ENCODE measurements around the gene PDCD10. TPM values are rescaled to one million over a fixed set of nuclear protein-coding genes. Genes with fewer than 3 reads are reported as not detected.

Gene PDCD10
- polyA plus RNA-seq, 1 donor (not counting 4 experiments of a cell fraction or from before 2014, with no cell fraction given), result 131 TPM

DNA sequence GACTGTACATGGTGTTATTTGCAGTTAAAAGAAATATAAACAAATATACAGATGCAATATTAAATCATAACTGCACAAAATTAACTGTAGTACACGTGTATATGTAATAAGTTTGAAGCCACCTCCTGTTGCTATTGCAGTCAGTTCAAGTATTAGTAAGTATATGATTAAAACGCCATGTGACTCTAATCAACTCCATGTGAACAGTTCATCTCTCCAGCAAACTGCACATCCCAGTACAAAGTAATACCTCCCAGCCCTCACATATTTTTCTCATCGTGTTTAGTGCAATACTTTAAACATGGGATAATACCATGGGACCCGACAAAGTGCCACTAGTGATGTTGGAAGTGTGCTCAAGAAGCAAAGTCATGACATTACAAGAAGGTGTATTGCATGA, 34.6 kb downstream of the PDCD10 start:
- Histone ChIP-seq H3K4me2 (ENCODE audit: control insufficient read depth, extremely low read depth, insufficient read depth, low read depth, low read length) (no peak overlapping the region), H3K79me2 (ENCODE audit: control insufficient read depth, insufficient read depth, low read length) (peaks cover 29% of the 10 kb centered on the region)

DNA sequence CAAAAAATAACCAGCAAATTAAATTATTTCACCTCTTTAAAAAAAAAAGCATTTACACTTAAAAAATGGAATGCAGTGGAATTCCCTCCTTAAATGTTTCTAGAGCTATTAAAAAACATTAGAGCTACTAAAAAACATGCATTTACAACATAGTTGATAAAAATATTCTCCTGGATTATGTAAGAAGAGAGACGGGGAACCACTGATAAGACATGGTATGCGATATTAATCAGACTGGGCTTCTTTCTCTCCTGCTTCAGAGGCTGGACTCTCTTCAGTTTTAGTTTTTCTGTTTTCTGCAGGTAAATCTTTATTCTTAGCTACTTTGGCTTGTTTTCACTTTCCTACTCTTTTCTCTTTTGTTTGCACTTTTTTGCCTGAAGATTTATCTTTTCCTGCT, 40.6 kb downstream of the PDCD10 start:
- Histone ChIP-seq H3K27me3 (ENCODE audit: control insufficient read depth, extremely low read depth, insufficient read depth, low read length) (no peaks in the 10 kb centered on the region), H3K27ac (ENCODE audit: control insufficient read depth, insufficient read depth, low read length) (no peak overlapping the region), H3K9me3 (ENCODE audit: control insufficient read depth, low read depth, low read length) (no peaks in the 10 kb centered on the region), H3K4me3 (ENCODE audit: control insufficient read depth in 2 of 3, extremely low read depth in 1 of 3, insufficient read depth in 2 of 3, low read depth in 1 of 3, low read length in 3 of 3) (no peak overlapping the region), H2AFZ (ENCODE audit: control insufficient read depth, low read length) (no peak overlapping the region), H3K9me1 (ENCODE audit: control insufficient read depth, extremely low read depth, insufficient read depth, low read length) (no peaks in the 10 kb centered on the region), H3K9ac (ENCODE audit: control insufficient read depth, extremely low read depth, insufficient read depth, low read length) (no peak overlapping the region), H3K36me3 (ENCODE audit: control insufficient read depth in 2 of 2, extremely low read depth in 1 of 2, insufficient read depth in 2 of 2, low read length in 2 of 2) (peaks cover 10 to 12% of the 10 kb centered on the region in 2 experiments), H3K4me2 (ENCODE audit: control insufficient read depth, extremely low read depth, insufficient read depth, low read depth, low read length) (no peak overlapping the region), H3K4me1 (ENCODE audit: control insufficient read depth, extremely low read depth, insufficient read depth, low read length) (no peaks in the 10 kb centered on the region), H4K20me1 (ENCODE audit: control insufficient read depth, extremely low read depth, insufficient read depth, low read length) (no peaks in the 10 kb centered on the region), H3K79me2 (ENCODE audit: control insufficient read depth, insufficient read depth, low read length) (peaks cover 4% of the 10 kb centered on the region)
- FAIRE-seq (no peak), DNase-seq (ENCODE audit: low read depth, low spot score) (no peak)
- dilution Hi-C loops (cut with MboI; ENCODE audit: extremely low pct_ligation_motif_present, low sequenced_read_pairs), result no loop called here
- TF ChIP-seq, protein P1, sequence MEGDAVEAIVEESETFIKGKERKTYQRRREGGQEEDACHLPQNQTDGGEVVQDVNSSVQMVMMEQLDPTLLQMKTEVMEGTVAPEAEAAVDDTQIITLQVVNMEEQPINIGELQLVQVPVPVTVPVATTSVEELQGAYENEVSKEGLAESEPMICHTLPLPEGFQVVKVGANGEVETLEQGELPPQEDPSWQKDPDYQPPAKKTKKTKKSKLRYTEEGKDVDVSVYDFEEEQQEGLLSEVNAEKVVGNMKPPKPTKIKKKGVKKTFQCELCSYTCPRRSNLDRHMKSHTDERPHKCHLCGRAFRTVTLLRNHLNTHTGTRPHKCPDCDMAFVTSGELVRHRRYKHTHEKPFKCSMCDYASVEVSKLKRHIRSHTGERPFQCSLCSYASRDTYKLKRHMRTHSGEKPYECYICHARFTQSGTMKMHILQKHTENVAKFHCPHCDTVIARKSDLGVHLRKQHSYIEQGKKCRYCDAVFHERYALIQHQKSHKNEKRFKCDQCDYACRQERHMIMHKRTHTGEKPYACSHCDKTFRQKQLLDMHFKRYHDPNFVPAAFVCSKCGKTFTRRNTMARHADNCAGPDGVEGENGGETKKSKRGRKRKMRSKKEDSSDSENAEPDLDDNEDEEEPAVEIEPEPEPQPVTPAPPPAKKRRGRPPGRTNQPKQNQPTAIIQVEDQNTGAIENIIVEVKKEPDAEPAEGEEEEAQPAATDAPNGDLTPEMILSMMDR (optimal IDR thresholded peaks at IDR 0.05 in 1 of 3, IDR thresholded peaks at IDR 0.05 in 1 of 3, conservative IDR thresholded peaks at IDR 0.05 in 1 of 3; ENCODE audit: extremely low read depth in 1 of 3, insufficient read depth in 2 of 3, low read length in 3 of 3), result no peak
- no peak for TF ChIP-seq EZH2 (IDR thresholded peaks at IDR 0.05; ENCODE audit: low read length)

More for the DNA sequence above, 34.6 kb downstream of the PDCD10 start:
- FAIRE-seq (no peak), DNase-seq (ENCODE audit: low read depth, low spot score) (no peak)
- TF ChIP-seq, protein P1 (optimal IDR thresholded peaks at IDR 0.05 in 1 of 3, IDR thresholded peaks at IDR 0.05 in 1 of 3, conservative IDR thresholded peaks at IDR 0.05 in 1 of 3; ENCODE audit: extremely low read depth in 1 of 3, insufficient read depth in 2 of 3, low read length in 3 of 3), result no peak
- no peak for TF ChIP-seq EZH2 (IDR thresholded peaks at IDR 0.05; ENCODE audit: low read length)
- Histone ChIP-seq H3K4me1 (ENCODE audit: control insufficient read depth, extremely low read depth, insufficient read depth, low read length) (no peaks in the 10 kb centered on the region), H3K9me3 (ENCODE audit: control insufficient read depth, low read depth, low read length) (no peaks in the 10 kb centered on the region), H4K20me1 (ENCODE audit: control insufficient read depth, extremely low read depth, insufficient read depth, low read length) (no peaks in the 10 kb centered on the region), H3K4me3 (ENCODE audit: control insufficient read depth in 2 of 3, extremely low read depth in 1 of 3, insufficient read depth in 2 of 3, low read depth in 1 of 3, low read length in 3 of 3) (no peak overlapping the region), H3K27me3 (ENCODE audit: control insufficient read depth, extremely low read depth, insufficient read depth, low read length) (no peaks in the 10 kb centered on the region), H3K9me1 (ENCODE audit: control insufficient read depth, extremely low read depth, insufficient read depth, low read length) (no peaks in the 10 kb centered on the region), H2AFZ (ENCODE audit: control insufficient read depth, low read length) (no peak overlapping the region), H3K36me3 (ENCODE audit: control insufficient read depth in 2 of 2, extremely low read depth in 1 of 2, insufficient read depth in 2 of 2, low read length in 2 of 2) (peaks cover 3 to 6% of the 10 kb centered on the region in 2 experiments), H3K9ac (ENCODE audit: control insufficient read depth, extremely low read depth, insufficient read depth, low read length) (no peak overlapping the region), H3K27ac (ENCODE audit: control insufficient read depth, insufficient read depth, low read length) (no peak overlapping the region)
- dilution Hi-C loops (cut with MboI; ENCODE audit: extremely low pct_ligation_motif_present, low sequenced_read_pairs), result no loop called here

Measured in keratinocyte (primary cell).